KMS-11 (cell line): ENCODE measurements around the gene PCMT1.
"Not testable (repeated sequence)": the region's sequence is repeated elsewhere in the genome, so short reads cannot be mapped to it uniquely, and the experiment has no call there.

ENCODE experiments used
- H2AFZ ChIP-seq: fragments of 200-600 bp; sonication (generic); 2 replicates; pipeline ENCODE4 v1.6.1; 2016; ENCODE audit warnings: antibody characterized with exemption, mixed run types, low read depth
- H3K27ac ChIP-seq: fragments of 200-600 bp; sonication (generic); 2 replicates; pipeline ENCODE4 v1.6.1; 2016; ENCODE audit warnings: mild to moderate bottlenecking, mixed run types
- H3K27me3 ChIP-seq: fragments of 200-600 bp; sonication (generic); 2 replicates; pipeline ENCODE4 v1.6.1; 2017; ENCODE audit warnings: mild to moderate bottlenecking, low read depth, mixed run types, moderate library complexity; ENCODE audit not compliant: insufficient read depth
- H3K36me3 ChIP-seq: fragments of 200-600 bp; sonication (generic); 2 replicates; pipeline ENCODE4 v1.6.1; 2017; ENCODE audit warnings: mild to moderate bottlenecking, mixed run types; ENCODE audit not compliant: insufficient read depth
- H3K4me1 ChIP-seq: fragments of 200-600 bp; sonication (generic); 2 replicates; pipeline ENCODE4 v1.6.1; 2016; ENCODE audit warnings: mild to moderate bottlenecking, low read depth, mixed run types; ENCODE audit not compliant: poor library complexity, severe bottlenecking
- H3K4me2 ChIP-seq: fragments of 200-600 bp; sonication (generic); 2 replicates; pipeline ENCODE4 v1.7.0; 2016; ENCODE audit warnings: mild to moderate bottlenecking, mixed run types
- H3K4me3 ChIP-seq: fragments of 200-600 bp; sonication (generic); IDR thresholded peaks from 2 replicates; pipeline ENCODE4 v1.6.1; 2017; ENCODE audit warnings: low read depth, low read length, mixed read lengths; ENCODE audit not compliant: insufficient read depth
- H3K79me2 ChIP-seq: fragments of 200-600 bp; sonication (generic); 2 replicates; pipeline ENCODE4 v1.6.1; 2016; ENCODE audit warnings: low read depth, mixed run types; ENCODE audit not compliant: insufficient read depth
- H3K9ac ChIP-seq: fragments of 200-600 bp; sonication (generic); 2 replicates; pipeline ENCODE4 v1.6.1; 2016; ENCODE audit warnings: mild to moderate bottlenecking, mixed run types
- H4K20me1 ChIP-seq: fragments of 200-600 bp; sonication (generic); 2 replicates; pipeline ENCODE4 v1.6.1; 2016; ENCODE audit warnings: mild to moderate bottlenecking, mixed run types; ENCODE audit not compliant: insufficient read depth
- CTCF ChIP-seq: fragments of 200-600 bp; sonication (generic); conservative IDR thresholded peaks from 2 replicates; pipeline ENCODE4 v1.6.1; 2017; ENCODE audit warnings: low read depth, mild to moderate bottlenecking, antibody characterized with exemption, low read length, moderate library complexity, mixed read lengths

PCMT1 gene

GRCh38 chr6:149752600-149753373 lies 3.2 kb downstream of the PCMT1 start:
- Histone ChIP-seq H2AFZ (no peak overlapping the region), H3K4me2 (no peak overlapping the region), H3K9ac (no peak overlapping the region), H3K36me3 (no peaks in the 10 kb centered on the region), H3K4me3 (no peak overlapping the region), H3K27ac (no peak overlapping the region), H3K79me2 (peaks cover 56% of the 10 kb centered on the region), H4K20me1 (peaks cover 12% of the 10 kb centered on the region), H3K4me1 (peaks cover 28% of the 10 kb centered on the region), H3K27me3 (no peaks in the 10 kb centered on the region)
- no peak for TF ChIP-seq CTCF

GRCh38 chr6:149753374-149753637 lies 3.8 kb downstream of the PCMT1 start:
- not testable (repeated sequence) for H3K9ac ChIP-seq, H3K27me3 ChIP-seq, H3K4me3 ChIP-seq, H3K36me3 ChIP-seq, H3K27ac ChIP-seq, H3K4me2 ChIP-seq, H2AFZ ChIP-seq
- peaks cover 57% of the 10 kb centered on the region for H3K79me2 ChIP-seq
- peaks cover 28% of the 10 kb centered on the region for H3K4me1 ChIP-seq
- peaks cover 12% of the 10 kb centered on the region for H4K20me1 ChIP-seq

- Histone ChIP-seq H4K20me1 (peaks cover 12% of the 10 kb centered on the region), H3K4me3 (no peak overlapping the region), H3K36me3 (no peaks in the 10 kb centered on the region), H3K27ac (no peak overlapping the region), H3K79me2 (peaks cover 65% of the 10 kb centered on the region), H3K27me3 (no peaks in the 10 kb centered on the region), H3K4me2 (no peak overlapping the region), H3K9ac (no peak overlapping the region), H3K4me1 (peaks cover 28% of the 10 kb centered on the region), H2AFZ (no peak overlapping the region)
- no peak for TF ChIP-seq CTCF
These were observed 5.0 kb downstream of the PCMT1 start for GRCh38 chr6:149754548-149754947.

- Histone ChIP-seq H3K36me3 (no peaks in the 10 kb centered on the region), H4K20me1 (peaks cover 12% of the 10 kb centered on the region), H3K4me3 (no peak overlapping the region), H2AFZ (no peak overlapping the region), H3K27me3 (no peaks in the 10 kb centered on the region), H3K27ac (no peak overlapping the region), H3K79me2 (peaks cover 65% of the 10 kb centered on the region), H3K4me2 (no peak overlapping the region), H3K4me1 (peaks cover 28% of the 10 kb centered on the region), H3K9ac (no peak overlapping the region)
- TF ChIP-seq CTCF = no peak
These were observed 6.0 kb downstream of the PCMT1 start for GRCh38 chr6:149755300-149756260.
